HG03159 (cell line): ENCODE measurements around the gene QRFPR.
"Not testable (repeated sequence)": the region's sequence is repeated elsewhere in the genome, so short reads cannot be mapped to it uniquely, and the experiment has no call there.

ENCODE experiments used
- ATAC-seq: cut with Tn5 transposase; IDR thresholded peaks from one replicate; pipeline ENCODE4 v1.9.1; 2021; ENCODE audit warnings: mild to moderate bottlenecking, moderate library complexity; ENCODE audit not compliant: unreplicated experiment

QRFPR gene

GRCh38 chr4:121380776-121381462 is at the start of gene QRFPR:
TSS of gene QRFPR (minus strand) at chr4:121381018. CDS start at chr4:121380647, 371 bp downstream.
- ATAC-seq = no peak

- no peak for ATAC-seq
Observed at GRCh38 chr4:121428721-121429120, 47.9 kb upstream of the QRFPR start.

- no peak for ATAC-seq
Observed at GRCh38 chr4:121421594-121421993, 40.8 kb upstream of the QRFPR start.

GRCh38 chr4:121411151-121411744 is 30.4 kb upstream of the QRFPR start:
- no peak for ATAC-seq

- ATAC-seq = not testable (repeated sequence)
Observed at GRCh38 chr4:121408567-121408966, 27.7 kb upstream of the QRFPR start.

GRCh38 chr4:121400632-121401031 is 19.8 kb upstream of the QRFPR start:
- no peak for ATAC-seq

- ATAC-seq = no peak
Observed at GRCh38 chr4:121397941-121398601, 17.3 kb upstream of the QRFPR start.

- no peak for ATAC-seq
Observed at GRCh38 chr4:121397434-121397833, 16.6 kb upstream of the QRFPR start.

GRCh38 chr4:121392426-121393086 is 11.7 kb upstream of the QRFPR start:
- no peak for ATAC-seq

- ATAC-seq = no peak
Observed at GRCh38 chr4:121390335-121390734, 9.5 kb upstream of the QRFPR start.

GRCh38 chr4:121379276-121379675 is 1.5 kb downstream of the QRFPR start:
- no peak for ATAC-seq

- ATAC-seq = no peak
Observed at GRCh38 chr4:121377076-121377475, 3.7 kb downstream of the QRFPR start.

- ATAC-seq = no peak
Observed at GRCh38 chr4:121376556-121376955, 4.3 kb downstream of the QRFPR start.

- ATAC-seq = no peak
Observed at GRCh38 chr4:121376097-121376496, 4.7 kb downstream of the QRFPR start.

GRCh38 chr4:121375262-121375661 is 5.6 kb downstream of the QRFPR start:
- no peak for ATAC-seq

GRCh38 chr4:121373841-121374240 is 7.0 kb downstream of the QRFPR start:
- ATAC-seq = no peak

- ATAC-seq = peak; percentile 59
Observed at GRCh38 chr4:121370729-121371325, 10.0 kb downstream of the QRFPR start.

GRCh38 chr4:121360495-121360894 is 20.3 kb downstream of the QRFPR start:
- no peak for ATAC-seq

GRCh38 chr4:121358473-121358872 is 22.3 kb downstream of the QRFPR start:
- no peak for ATAC-seq

- no peak for ATAC-seq
Observed at GRCh38 chr4:121353213-121353612, 27.6 kb downstream of the QRFPR start.

GRCh38 chr4:121344098-121344497 is 36.7 kb downstream of the QRFPR start:
- no peak for ATAC-seq
